ENCODE measurements around the gene LRCH1.
A peak's percentile ranks its signal among the peaks of the same experiment; 100 is the strongest.

The LRCH1 gene

GRCh38 chr13:46595136-46595884 lies 42.3 kb downstream of the LRCH1 start:
- no peak for DNase-seq

- no peak for DNase-seq
These were observed 42.9 kb downstream of the LRCH1 start for GRCh38 chr13:46595885-46596275.

DNA sequence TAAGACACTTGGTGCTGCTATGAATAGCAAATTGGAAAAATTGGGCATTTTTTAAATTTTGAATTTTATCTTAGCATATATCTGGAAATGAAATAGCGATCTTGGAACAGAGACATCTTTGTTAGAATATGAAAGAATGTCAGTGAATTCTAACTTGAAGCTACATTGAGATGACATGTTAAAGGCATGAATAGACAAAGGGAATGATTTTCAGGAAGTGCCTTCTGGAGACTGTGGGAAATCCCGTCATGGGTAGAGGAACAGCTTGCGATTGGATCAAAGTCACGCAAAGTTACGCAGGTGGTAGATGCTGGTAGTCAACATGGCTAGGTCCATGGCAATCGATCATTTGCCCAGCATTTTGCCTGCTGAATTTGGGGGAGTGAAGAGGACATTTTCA lies 43.5 kb downstream of the LRCH1 start:
- DNase-seq, result no peak

- peak; percentile 34 for DNase-seq
These were observed 45.3 kb downstream of the LRCH1 start for GRCh38 chr13:46598140-46598819.

- DNase-seq, result no peak
These were observed 45.8 kb downstream of the LRCH1 start for GRCh38 chr13:46598820-46599180.

DNA sequence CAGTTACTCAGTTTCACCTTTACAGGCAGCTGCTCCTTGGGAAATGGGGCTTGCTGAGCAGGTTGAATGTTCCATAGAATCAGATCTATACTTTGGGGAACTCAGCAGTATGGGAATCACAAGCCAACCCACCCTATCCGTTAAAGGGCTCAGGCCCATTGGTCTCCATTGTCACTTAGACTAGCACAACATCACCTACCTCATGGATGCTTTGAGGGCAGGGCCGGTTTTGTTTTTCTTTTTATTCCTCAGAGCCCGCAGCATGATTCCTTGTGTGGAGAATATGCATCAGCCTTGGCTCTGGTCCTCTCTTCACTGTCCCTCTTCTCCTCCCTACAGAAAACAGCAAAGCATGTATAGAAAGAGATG lies 48.0 kb downstream of the LRCH1 start:
- no peak for DNase-seq

- DNase-seq, result no peak
These were observed 49.6 kb downstream of the LRCH1 start for GRCh38 chr13:46602531-46602930.

DNA sequence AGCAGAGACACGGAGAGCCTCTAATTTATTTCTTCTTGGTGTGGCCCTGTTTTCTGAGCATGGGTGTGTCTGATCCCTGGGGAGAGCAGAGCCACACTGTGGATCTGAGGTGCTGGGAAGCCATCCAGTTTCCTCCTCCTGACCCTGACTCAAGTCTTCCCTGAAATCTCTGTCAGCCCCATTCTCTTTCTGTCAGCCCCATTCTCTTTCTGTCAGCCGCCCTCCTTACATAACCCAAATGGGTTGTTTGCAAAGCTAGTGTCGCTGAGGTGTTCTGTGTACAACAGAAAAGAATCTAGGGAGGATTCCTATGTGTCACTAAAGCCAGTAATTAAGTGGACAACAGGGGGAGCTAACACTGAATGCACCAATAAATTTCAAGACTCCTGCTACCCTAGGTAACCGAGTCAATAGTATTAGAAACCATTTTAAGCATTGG lies 50.2 kb downstream of the LRCH1 start:
- DNase-seq, result no peak

DNA sequence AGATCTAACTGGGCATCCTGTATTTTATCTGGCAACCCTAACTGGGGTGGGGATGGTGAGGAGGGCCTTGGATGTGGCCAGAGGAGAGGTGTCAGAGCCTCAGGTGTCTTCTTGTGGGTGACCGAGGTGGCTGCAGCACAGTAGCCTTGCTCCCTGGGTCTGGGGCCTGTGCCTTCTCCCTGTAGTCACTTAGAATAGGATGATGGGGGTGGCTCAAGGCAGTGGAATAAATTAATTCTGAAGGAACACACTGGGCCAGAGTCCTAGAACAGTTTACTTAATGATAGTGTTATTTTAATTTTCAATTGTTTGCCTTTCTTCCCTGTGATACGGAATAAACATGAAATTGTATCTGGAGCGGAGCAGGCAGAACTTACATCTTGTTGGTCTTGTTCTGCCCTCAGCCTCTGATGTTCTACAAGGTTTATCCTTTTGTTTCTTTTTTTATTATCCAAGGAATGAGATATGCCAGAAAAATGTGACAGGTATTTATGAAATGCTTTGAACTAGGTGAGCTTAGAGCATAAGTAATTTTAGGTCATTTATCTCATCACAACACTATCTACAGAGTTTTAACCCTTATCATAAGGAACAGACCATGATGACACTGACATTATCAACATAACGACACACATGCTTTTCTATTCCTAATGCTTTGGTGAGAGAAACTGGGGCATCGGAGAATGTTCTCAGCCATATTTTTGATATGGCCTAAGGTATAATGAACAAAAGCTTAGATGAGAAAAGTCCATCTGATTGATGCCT lies 51.4 kb downstream of the LRCH1 start:
- DNase-seq, result no peak

GRCh38 chr13:46605076-46605824 lies 52.3 kb downstream of the LRCH1 start:
- DNase-seq, result no peak

DNA sequence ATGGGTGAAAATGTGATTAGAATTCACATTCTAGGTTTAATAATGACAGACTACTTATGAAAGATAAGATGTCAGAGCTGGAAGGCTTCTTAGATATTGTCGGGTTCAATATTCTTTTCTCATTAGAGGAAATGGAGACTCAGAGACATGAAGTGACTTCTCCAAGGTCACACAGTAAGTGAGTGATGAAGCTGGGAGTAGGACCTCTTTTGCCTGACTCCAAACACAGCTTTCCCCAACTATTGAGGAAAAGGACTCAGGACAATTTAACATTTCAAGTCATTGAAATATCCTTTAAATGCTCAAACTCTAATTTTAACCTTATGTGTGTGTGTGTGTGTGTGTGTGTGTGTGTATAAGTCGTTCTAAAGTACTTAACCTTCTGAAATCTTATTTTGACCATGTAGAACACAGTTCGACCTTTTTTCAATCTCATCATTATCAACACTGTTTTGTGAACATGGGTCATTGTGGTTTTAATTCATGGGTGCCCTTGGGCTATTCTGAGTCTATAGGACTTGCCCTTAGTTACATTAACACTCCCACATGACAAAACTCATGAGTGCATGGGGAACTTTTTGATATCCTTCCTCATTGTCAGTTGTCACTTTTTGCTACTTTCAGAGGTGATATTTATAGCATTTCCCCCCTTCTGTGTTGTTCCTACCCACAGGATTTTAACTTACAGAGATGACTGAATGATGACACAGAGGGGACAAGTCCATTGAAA lies 53.0 kb downstream of the LRCH1 start:
- no peak for DNase-seq

DNA sequence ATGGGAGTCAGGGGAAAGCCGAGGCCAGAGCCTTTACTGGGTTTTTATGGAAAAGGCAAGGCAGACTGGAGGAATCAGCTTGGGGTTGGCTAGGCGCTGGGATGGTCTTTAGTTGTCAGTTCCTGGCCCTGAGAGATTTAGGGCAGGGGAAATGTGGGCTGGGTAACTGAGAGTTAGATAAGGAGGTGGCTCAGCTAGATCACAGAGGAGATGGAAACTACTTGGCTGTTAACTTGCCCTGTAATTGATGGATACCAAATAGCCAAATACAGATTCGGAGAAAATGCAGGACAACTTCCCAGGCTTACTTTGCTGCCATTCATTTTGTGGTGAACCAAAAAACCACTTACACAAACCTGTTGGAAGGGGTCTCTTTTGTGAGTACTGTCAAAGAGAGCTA lies 54.0 kb downstream of the LRCH1 start:
- DNase-seq, result no peak

DNA sequence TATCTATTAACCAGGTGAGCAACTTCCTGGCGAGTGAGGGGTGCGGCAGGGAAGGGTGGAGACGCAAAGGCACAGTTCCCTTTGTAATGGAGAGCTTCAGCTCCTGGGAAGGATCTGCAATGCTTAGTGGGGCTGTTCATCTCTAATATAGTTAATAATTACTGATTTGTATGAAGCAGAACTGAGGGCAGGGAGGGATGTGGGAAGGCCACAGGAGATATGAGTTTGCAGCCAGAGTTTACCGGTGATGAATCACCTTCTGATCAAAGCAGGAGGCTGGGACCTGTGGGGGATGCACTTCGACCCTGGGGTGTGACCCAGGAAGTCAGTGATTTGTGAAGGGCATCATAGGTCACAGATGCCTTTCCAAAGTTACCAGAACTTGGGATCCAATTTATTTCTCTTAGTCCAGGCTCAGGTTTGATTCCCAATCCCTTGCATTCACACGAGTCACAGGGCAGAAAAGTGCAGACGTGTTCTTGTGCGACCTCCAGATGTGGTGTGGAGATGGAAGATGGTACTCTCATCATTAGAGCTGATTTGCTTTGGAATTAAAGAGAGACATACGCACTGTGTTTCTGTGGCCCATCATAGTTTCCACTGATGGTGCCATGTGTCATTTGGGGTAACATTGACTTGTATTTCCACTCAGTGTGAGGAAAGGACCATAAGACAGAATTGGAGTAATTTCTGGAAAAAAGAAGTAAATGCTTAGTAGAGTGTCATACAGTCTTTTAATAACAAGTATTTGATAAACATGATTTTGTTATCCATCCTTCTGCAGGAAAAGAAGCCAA lies 55.0 kb downstream of the LRCH1 start:
- no peak for DNase-seq

DNA sequence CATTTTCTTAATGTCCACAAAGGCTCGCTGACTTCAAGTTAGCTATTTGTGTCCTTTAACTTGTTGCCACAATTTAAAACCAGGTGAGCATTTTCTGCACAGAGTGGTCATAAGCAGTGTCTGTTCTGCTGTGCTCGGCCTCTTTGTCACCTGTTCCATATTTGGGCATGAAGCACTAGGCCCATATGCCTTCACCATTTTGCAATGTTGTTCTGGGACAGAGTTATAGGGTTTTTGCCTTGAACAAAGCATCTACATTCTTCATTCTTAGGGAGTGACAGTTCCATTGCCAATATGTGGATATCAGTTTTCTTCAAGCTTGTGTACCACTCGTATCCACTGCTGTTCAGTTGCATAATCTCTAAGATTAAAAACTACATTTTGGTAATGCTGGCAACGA lies 56.1 kb downstream of the LRCH1 start:
- DNase-seq, result no peak

DNA sequence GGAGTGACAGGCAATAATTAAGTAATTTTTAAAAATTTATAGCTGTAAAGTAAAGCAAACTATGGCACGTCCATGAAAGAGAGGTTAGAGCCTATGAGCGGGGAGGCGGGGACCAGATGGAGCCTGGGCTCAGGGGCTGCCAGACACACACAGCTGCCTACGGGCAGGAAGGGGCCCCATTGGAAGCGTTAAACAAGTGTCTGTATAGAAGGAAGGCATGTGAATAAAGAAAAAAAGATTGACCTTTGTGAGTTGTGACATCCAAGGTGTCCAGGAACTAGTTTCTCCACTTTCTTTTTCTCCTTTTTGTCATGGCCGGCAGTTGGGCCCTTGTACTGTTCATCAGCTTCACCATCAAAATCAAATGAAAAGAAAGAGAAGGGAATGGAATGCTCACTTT lies 56.8 kb downstream of the LRCH1 start:
- DNase-seq, result no peak

GRCh38 chr13:46612267-46612666 lies 59.3 kb downstream of the LRCH1 start:
- no peak for DNase-seq

DNA sequence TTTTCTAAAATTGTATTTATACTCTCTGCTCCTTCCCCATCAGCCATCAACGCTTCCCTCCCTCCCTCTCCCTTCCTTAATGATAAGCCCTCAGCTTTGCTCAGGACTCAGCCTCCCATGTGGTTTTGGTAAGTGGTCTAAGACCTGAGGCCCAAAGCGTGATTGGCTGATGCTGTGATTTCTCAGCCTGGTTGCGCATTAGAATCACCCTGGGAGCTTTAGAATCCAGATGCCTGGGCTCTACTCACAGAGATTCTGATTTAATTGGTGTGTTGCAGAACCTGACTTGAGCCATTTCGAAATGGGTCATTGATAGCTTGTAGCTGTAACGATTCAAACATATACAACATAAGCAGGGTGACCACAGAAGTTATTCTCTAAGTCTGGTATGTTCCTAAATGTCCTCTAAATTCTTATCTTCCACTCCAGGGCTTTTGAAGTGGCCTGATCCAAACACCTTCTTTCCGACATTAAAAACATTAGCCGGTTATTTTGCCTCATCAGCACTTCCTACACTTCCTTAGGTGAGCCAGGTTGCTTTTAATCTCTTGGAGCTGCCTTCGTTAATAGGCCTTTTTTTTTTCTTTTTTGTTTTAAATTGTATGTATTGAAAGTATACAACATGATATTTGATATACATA lies 60.6 kb downstream of the LRCH1 start:
- no peak for DNase-seq

DNA sequence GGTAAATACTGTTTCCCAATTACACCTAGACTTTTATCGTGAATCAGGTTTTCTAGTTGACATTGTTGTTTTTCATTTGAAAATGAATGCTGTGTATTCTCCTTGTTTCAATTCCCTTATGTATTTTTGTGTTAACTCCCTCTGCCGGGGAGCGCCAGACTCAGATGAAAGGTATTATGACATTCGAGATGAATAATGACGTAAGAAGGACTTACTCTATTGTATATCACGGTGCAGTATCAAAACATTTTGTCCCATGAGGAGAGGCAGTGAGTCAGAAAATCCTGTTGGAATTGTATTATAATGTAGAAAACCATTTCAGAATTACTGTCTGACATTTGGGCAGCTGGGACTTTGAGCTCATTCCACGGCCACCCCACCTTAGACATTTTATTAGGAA lies 61.6 kb downstream of the LRCH1 start:
- no peak for DNase-seq

- no peak for DNase-seq
These were observed 63.0 kb downstream of the LRCH1 start for GRCh38 chr13:46615888-46616531.

DNA sequence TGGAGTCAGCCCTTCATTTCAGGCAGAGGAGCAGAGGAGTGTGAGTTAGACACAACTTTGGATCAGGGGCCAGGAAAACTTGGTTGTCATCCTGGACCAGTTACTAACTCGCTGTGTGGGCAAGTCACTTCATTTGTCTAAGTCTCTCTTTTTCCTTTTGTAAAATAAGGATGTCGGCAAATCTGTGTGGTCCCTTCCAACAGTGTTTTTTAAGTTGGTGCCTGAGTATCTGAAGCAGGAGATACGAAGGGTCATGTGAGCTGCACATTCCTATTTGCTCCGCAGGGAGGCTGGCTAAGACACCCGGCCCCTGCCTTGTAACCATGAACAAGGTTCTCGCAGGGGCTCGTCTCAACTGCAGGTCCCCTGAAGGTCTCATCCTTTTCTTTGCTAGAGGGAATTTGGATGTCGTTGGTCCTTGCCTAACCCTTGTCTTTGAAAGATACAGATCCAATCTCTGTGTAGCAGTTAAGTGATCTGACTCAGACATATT lies 64.3 kb downstream of the LRCH1 start:
- DNase-seq, result no peak

- no peak for DNase-seq
These were observed 64.9 kb downstream of the LRCH1 start for GRCh38 chr13:46617885-46618284.
